NCI-H748 (cell line): Measurements from ENCODE around the gene CMSS1.
A peak's percentile ranks its signal among the peaks of the same experiment; 100 is the strongest.

Experiments
- DNase-seq: peaks from one replicate; lab custom pipeline; 2025; ENCODE audit not compliant: unreplicated experiment; lab: John Stamatoyannopoulos, UW

Gene CMSS1

GRCh38 chr3:100075196-100075595 lies 257.5 kb downstream of the CMSS1 start:
- no peak for DNase-seq

- no peak for DNase-seq
Measured at GRCh38 chr3:100075851-100076730, 258.4 kb downstream of the CMSS1 start.

- no peak for DNase-seq
Measured at GRCh38 chr3:100076731-100077529, 259.3 kb downstream of the CMSS1 start.

- no peak for DNase-seq
Measured at GRCh38 chr3:100079328-100079727, 261.7 kb downstream of the CMSS1 start.

GRCh38 chr3:100080573-100080972 lies 262.9 kb downstream of the CMSS1 start:
- DNase-seq = no peak

- DNase-seq = no peak
Measured at GRCh38 chr3:100081311-100081710, 263.6 kb downstream of the CMSS1 start.

GRCh38 chr3:100081986-100082692 lies 264.5 kb downstream of the CMSS1 start:
- DNase-seq = no peak

- no peak for DNase-seq
Measured at GRCh38 chr3:100082714-100083113, 265.1 kb downstream of the CMSS1 start.

- no peak for DNase-seq
Measured at GRCh38 chr3:100083209-100083608, 265.5 kb downstream of the CMSS1 start.

- no peak for DNase-seq
Measured at GRCh38 chr3:100084100-100084806, 266.6 kb downstream of the CMSS1 start.

GRCh38 chr3:100086401-100086800 lies 268.7 kb downstream of the CMSS1 start:
- DNase-seq = no peak

GRCh38 chr3:100087198-100087597 lies 269.5 kb downstream of the CMSS1 start:
- DNase-seq = peak; percentile 3

- no peak for DNase-seq
Measured at GRCh38 chr3:100088735-100089368, 271.2 kb downstream of the CMSS1 start.

- DNase-seq = no peak
Measured at GRCh38 chr3:100089812-100090668, 272.4 kb downstream of the CMSS1 start.

- no peak for DNase-seq
Measured at GRCh38 chr3:100090669-100091005, 273.0 kb downstream of the CMSS1 start.

- DNase-seq = no peak
Measured at GRCh38 chr3:100093831-100094230, 276.2 kb downstream of the CMSS1 start.

- peak; percentile 74 for DNase-seq
Measured at GRCh38 chr3:100096286-100096685, 278.6 kb downstream of the CMSS1 start.

- DNase-seq = peak; percentile 3
Measured at GRCh38 chr3:100096866-100097265, 279.2 kb downstream of the CMSS1 start.

- no peak for DNase-seq
Measured at GRCh38 chr3:100097919-100098783, 280.5 kb downstream of the CMSS1 start.
